ENCODE data around the gene PCDHGA3. TPM values are rescaled to one million over a fixed set of nuclear protein-coding genes. Genes with fewer than 3 reads are reported as not detected.

The PCDHGA3 gene
- total RNA-seq, 4 donors from 2014 or later, result 2.3 to 6.3 (median 2.8) TPM

DNA sequence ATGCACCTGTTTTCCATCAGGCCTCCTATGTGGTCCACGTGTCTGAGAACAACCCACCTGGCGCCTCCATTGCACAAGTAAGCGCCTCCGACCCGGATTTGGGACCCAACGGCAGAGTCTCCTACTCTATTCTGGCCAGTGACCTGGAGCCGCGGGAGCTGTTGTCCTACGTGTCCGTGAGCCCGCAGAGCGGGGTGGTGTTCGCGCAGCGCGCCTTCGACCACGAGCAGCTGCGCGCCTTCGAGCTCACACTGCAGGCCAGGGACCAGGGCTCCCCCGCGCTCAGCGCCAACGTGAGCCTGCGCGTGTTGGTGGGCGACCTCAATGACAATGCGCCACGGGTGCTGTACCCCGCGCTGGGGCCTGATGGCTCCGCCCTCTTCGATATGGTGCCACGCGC is 8.0 kb downstream of the PCDHGA3 start:
- TF ChIP-seq, protein P1, sequence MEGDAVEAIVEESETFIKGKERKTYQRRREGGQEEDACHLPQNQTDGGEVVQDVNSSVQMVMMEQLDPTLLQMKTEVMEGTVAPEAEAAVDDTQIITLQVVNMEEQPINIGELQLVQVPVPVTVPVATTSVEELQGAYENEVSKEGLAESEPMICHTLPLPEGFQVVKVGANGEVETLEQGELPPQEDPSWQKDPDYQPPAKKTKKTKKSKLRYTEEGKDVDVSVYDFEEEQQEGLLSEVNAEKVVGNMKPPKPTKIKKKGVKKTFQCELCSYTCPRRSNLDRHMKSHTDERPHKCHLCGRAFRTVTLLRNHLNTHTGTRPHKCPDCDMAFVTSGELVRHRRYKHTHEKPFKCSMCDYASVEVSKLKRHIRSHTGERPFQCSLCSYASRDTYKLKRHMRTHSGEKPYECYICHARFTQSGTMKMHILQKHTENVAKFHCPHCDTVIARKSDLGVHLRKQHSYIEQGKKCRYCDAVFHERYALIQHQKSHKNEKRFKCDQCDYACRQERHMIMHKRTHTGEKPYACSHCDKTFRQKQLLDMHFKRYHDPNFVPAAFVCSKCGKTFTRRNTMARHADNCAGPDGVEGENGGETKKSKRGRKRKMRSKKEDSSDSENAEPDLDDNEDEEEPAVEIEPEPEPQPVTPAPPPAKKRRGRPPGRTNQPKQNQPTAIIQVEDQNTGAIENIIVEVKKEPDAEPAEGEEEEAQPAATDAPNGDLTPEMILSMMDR (IDR thresholded peaks at IDR 0.05), result no peak
- DNase-seq (ENCODE audit: low spot score) (no peak), ATAC-seq (ENCODE audit: low FRiP score) (no peak)

DNA sequence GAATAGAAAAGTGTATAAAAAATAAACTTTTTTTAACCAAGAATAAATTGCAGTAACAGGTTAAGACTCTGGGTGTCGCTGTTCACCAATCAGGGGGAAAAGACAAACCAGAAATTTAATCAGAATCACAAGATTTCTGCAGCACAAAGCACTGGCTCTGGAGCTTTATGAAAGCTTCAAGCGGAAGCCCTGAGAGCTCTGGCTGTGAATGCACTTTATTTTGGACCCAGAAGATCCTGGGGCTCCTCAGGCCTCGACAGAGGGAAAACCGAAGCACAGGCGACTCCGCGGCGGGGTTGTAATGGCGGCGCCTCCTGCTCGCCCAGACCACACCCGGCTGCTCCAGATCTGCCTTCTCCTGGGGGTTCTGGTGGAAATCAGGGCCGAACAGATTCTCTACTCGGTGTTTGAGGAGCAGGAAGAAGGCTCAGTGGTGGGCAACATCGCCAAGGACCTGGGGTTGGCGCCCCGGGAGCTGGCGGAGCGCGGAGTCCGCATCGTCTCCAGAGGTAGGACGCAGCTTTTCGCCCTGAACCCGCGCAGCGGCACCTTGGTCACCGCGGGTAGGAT is 11.4 kb downstream of the PCDHGA3 start, which contains the start of gene PCDHGA4:
PCDHGA4 (plus strand) TSS at position 122 of the 570 bp plus-strand sequence; CDS start at position 209, 87 bp downstream.
- TF ChIP-seq, protein P1 (IDR thresholded peaks at IDR 0.05), result no peak
- ATAC-seq (ENCODE audit: low FRiP score) (no peak), DNase-seq (ENCODE audit: low spot score) (no peak)

DNA sequence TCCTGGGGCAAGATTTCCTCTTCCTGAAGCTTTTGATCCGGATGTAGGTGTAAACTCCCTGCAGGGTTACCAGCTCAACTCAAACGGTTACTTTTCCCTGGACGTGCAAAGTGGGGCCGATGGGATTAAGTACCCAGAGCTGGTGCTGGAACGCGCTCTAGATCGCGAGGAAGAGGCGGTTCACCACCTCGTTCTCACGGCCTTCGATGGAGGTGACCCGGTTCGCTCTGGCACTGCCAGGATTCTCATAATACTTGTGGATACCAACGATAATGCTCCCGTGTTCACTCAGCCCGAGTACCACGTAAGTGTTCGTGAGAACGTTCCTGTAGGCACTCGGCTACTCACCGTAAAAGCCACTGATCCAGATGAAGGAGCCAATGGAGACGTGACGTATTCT is 12.0 kb downstream of the PCDHGA3 start:
- TF ChIP-seq, protein P1 (IDR thresholded peaks at IDR 0.05), result no peak
- DNase-seq (ENCODE audit: low spot score) (no peak), ATAC-seq (ENCODE audit: low FRiP score) (no peak)

DNA sequence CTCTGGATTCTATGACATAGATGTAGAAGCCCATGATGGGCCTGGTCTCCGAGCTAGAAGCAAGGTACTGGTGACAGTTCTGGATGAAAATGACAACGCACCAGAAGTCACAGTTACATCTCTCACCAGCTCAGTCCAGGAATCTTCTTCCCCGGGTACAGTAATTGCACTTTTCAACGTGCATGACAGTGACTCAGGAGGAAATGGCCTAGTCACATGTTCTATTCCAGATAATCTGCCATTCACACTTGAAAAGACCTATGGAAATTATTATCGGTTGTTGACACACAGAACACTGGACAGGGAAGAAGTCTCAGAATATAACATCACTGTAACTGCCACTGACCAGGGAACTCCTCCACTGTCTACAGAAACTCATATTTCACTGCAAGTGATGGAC is 12.5 kb downstream of the PCDHGA3 start:
- ATAC-seq (ENCODE audit: low FRiP score) (no peak), DNase-seq (ENCODE audit: low spot score) (no peak)
- TF ChIP-seq, protein P1 (IDR thresholded peaks at IDR 0.05), result no peak

DNA sequence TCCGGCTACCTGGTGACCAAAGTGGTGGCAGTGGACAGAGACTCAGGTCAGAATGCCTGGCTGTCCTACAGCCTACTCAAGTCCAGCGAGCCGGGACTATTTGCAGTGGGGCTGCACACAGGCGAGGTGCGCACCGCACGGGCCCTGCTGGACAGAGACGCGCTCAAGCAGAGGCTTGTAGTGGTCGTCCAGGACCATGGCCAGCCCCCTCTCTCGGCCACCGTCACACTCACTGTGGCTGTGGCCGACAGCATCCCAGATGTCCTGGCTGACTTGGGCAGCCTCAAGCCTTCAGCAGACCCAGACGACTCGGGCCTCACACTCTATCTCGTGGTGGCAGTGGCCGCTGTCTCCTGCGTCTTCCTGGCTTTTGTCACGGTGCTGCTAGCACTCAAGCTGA is 13.3 kb downstream of the PCDHGA3 start:
- DNase-seq (ENCODE audit: low spot score) (no peak), ATAC-seq (ENCODE audit: low FRiP score) (no peak)
- TF ChIP-seq, protein P1 (IDR thresholded peaks at IDR 0.05), result no peak

DNA sequence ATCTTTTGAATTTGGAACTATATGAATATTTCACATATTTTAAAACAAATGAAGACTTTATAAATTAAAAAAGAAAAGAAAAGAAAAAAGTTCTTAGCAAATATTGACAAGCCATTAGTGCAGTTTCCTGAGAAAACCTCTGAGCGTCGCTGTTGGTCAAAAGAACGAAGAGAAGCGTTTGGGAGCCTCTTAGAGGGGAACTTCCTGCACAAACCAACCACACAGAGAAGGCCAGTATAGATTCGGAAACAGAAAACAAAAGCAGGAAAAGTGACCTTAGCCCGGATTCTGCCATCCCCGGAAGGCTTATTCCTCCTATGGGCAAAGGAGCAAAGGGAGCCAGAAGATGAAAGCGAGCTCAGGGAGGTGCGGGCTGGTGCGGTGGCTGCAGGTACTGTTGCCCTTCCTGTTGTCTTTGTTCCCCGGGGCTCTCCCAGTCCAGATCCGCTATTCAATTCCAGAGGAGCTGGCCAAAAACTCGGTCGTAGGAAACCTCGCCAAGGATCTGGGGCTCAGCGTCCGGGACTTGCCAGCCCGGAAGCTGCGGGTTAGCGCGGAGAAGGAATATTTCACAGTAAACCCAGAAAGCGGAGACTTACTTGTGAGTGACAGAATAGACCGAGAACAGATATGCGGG is 16.3 kb downstream of the PCDHGA3 start, which contains the start of gene PCDHGB2:
PCDHGB2 (plus strand) TSS at position 205 of the 637 bp plus-strand sequence; CDS start at position 347, 142 bp downstream.
- DNase-seq (ENCODE audit: low spot score) (no peak), ATAC-seq (ENCODE audit: low FRiP score) (no peak)
- TF ChIP-seq, protein P1 (IDR thresholded peaks at IDR 0.05), result no peak

DNA sequence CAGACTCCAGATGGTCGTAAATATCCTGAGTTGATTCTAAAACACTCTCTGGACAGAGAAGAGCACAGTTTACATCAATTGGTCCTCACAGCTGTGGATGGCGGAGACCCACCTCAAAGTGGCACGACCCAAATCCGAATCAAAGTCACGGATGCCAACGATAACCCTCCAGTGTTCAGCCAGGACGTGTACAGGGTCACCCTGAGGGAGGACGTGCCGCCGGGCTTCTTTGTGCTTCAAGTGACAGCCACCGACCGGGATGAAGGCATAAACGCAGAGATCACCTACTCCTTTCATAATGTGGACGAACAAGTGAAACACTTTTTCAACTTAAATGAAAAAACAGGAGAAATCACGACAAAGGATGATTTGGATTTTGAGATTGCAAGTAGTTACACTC is 17.1 kb downstream of the PCDHGA3 start:
- TF ChIP-seq, protein P1 (IDR thresholded peaks at IDR 0.05), result no peak
- DNase-seq (ENCODE audit: low spot score) (no peak), ATAC-seq (ENCODE audit: low FRiP score) (no peak)

Measured in omental fat pad (tissue), 4 donors.